HUES48 (cell line): ENCODE data around the gene KCNMA1.

ENCODE experiments used
- H3K27ac ChIP-seq: one replicate; pipeline ENCODE4 v1.7.0; 2013; ENCODE audit warnings: low read depth, low read length, inconsistent platforms
- H3K27me3 ChIP-seq: 2 replicates; pipeline ENCODE4 v1.6.1; 2013; ENCODE audit warnings: mild to moderate bottlenecking, low read length; ENCODE audit not compliant: control insufficient read depth, insufficient read depth
- H3K36me3 ChIP-seq: 2 replicates; pipeline ENCODE4 v1.6.1; 2013; ENCODE audit warnings: low read length; ENCODE audit not compliant: control insufficient read depth, insufficient read depth
- H3K4me1 ChIP-seq: 2 replicates; pipeline ENCODE4 v1.6.1; 2013; ENCODE audit warnings: mild to moderate bottlenecking, low read length; ENCODE audit not compliant: control insufficient read depth, insufficient read depth
- H3K4me3 ChIP-seq: 2 replicates; pipeline ENCODE4 v1.5.1; 2013; ENCODE audit warnings: mild to moderate bottlenecking, low read depth, low read length
- H3K9ac ChIP-seq: 2 replicates; pipeline ENCODE4 v1.6.1; 2013; ENCODE audit warnings: mild to moderate bottlenecking, low read depth, low read length, moderate library complexity
- H3K9me3 ChIP-seq: 2 replicates; pipeline ENCODE4 v1.6.1; 2013; ENCODE audit warnings: low read length; ENCODE audit not compliant: control insufficient read depth, insufficient read depth

The KCNMA1 gene

DNA sequence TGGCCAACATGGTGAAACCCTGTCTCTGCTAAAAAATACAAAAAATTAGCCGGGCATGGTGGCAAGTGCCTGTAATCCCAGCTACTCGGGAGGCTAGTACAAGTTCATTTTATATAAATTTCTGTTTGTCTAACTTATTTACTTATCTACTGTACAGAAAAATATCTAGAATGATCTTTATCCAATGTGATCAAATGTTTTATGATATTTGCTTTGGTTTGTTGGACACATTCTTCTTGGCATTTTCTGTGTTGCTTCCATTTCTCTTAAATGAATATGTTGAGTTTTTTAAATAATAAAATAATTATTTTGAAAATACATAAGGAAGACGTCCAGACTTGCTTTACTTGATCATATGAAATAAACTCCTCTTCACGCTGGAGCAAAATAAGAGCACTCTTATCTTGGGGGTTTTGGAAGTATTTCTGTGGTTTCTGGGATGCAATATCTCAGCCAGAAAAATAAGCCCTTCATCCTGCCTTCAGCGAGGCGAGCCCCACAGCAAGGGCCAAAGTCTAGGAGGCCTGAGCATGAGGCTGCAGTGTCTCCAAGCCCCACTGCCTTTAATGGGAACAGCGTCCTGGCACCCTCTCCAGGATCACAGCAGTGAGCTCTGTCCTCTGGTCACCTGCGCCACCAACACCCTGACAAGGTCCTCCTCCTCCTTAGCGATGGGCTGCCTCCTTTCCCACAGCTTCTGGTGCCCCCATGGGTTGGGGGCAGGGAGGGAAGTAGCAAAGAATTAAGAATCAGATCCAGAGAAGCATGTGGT, 480.2 kb downstream of the KCNMA1 start:
- Histone ChIP-seq H3K4me1 (peaks cover 5% of the 10 kb centered on the region), H3K27me3 (no peaks in the 10 kb centered on the region), H3K27ac (no peak overlapping the region), H3K36me3 (no peaks in the 10 kb centered on the region), H3K9ac (no peak overlapping the region), H3K9me3 (no peaks in the 10 kb centered on the region), H3K4me3 (no peak overlapping the region)

DNA sequence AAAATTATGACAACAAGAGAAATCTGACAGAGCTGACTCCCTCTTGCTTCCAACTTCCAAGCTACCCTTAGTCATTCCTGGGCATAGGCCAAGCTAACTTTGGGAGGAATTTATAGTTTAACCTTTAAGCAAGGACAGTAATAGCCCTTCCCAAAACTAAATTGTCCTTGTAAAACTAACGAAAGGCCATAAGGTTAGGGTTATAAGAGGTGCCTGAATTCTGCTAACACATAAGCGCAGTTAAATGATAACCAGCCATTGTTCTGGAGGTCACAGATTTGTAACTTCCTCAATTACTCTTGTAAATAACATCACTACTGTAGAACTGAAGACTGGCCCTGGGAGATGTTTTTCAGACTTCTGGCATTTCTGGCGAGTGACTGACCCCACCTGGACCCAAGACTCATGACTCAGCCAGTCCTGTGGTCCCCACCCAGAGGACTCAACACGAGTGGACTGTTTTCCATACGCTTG, 481.2 kb downstream of the KCNMA1 start:
- H3K4me1 ChIP-seq, result peaks cover 15% of the 10 kb centered on the region
- H3K4me3 ChIP-seq, result no peak overlapping the region
- no peak overlapping the region for H3K27ac ChIP-seq
- H3K27me3 ChIP-seq, result no peaks in the 10 kb centered on the region
- no peaks in the 10 kb centered on the region for H3K36me3 ChIP-seq
- H3K9ac ChIP-seq, result no peak overlapping the region
- no peaks in the 10 kb centered on the region for H3K9me3 ChIP-seq

DNA sequence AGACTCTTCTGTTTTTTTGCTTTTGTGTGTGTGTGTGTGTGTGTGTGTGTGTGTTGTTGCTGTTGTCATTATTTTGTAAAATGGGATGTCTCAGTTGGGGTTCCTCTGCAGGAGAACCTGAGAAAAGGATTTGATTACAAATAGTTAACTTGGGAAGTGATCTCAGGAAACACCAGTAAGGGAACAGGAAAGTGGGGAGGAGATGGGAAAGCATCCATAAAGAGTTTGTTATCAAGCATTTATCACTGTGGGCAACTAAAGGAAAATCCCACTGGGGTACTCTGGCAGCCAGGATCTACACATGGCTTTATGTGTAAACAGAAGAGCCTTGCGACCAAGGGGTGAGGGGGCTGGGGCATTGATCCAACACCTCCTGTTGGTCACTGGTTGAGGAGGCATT, 485.4 kb downstream of the KCNMA1 start:
- Histone ChIP-seq H3K4me3 (no peak overlapping the region), H3K27me3 (no peaks in the 10 kb centered on the region), H3K9me3 (no peaks in the 10 kb centered on the region), H3K4me1 (peaks cover 39% of the 10 kb centered on the region), H3K36me3 (no peaks in the 10 kb centered on the region), H3K27ac (no peak overlapping the region), H3K9ac (no peak overlapping the region)

DNA sequence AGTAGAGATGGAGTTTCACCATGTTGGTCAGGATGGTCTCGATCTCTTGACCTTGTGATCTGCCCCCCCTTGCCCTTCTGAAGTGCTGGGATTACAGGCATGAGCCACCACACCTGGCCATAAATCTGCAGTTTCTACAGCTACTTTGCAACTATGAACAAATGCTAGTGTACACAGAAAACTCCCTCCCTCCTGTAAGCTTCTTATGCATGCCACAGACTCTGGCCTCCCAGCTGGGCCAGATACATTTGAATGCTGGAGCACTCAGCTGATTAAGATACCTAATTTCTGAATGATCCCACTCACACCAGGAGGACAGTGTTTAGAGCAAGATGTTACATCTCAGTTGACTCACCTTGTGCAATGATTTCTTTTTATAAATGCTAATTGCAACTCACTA, 486.2 kb downstream of the KCNMA1 start:
- Histone ChIP-seq H3K9me3 (no peaks in the 10 kb centered on the region), H3K36me3 (no peaks in the 10 kb centered on the region), H3K4me3 (no peak overlapping the region), H3K27ac (no peak overlapping the region), H3K27me3 (no peaks in the 10 kb centered on the region), H3K4me1 (peaks cover 39% of the 10 kb centered on the region), H3K9ac (no peak overlapping the region)

DNA sequence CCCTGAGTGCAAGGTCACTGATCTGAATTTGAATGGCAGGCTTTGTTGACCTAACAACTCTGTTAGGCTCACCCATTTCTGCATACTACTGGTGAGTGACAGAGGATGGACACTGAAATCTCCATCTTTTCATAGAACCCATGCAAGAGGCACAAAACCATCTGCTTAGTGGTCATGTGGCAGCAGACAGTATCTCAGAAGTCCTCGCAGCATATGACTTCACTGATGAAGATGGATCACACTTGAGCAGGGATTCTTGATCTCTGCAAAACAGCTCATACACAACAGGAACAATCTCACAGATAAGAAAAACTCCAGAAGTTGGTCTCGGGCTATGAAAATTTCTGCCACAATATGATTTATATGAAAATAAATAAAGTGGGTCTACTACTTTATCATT, 487.9 kb downstream of the KCNMA1 start:
- peaks cover 39% of the 10 kb centered on the region for H3K4me1 ChIP-seq
- no peaks in the 10 kb centered on the region for H3K27me3 ChIP-seq
- no peaks in the 10 kb centered on the region for H3K36me3 ChIP-seq
- H3K9me3 ChIP-seq, result no peaks in the 10 kb centered on the region
- H3K9ac ChIP-seq, result no peak overlapping the region
- no peak overlapping the region; the same call in 1 of the 2 replicates for H3K4me3 ChIP-seq
- H3K27ac ChIP-seq, result no peak overlapping the region

DNA sequence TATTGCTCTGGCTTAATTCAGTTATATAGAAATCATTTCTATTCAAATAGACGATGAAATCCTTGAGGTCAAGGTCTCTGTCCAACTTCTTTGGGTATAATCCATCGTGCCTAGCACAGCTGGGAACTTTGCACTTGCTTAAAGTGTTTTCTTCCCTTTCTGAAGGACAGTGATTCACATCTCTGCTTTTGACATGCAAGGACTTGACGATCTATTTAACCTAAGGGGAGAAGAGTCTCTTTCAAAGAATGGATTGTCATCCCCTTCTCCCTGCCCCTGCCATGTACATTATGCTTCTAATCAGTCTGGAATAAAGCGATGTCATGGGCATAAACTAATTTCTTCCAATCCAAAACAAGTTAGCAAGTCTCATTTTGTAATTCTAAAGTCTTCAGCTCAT, 488.6 kb downstream of the KCNMA1 start:
- Histone ChIP-seq H3K27me3 (no peaks in the 10 kb centered on the region), H3K9me3 (no peaks in the 10 kb centered on the region), H3K36me3 (no peaks in the 10 kb centered on the region), H3K4me3 (no peak overlapping the region), H3K4me1 (peaks cover 39% of the 10 kb centered on the region), H3K9ac (no peak overlapping the region), H3K27ac (no peak overlapping the region)

DNA sequence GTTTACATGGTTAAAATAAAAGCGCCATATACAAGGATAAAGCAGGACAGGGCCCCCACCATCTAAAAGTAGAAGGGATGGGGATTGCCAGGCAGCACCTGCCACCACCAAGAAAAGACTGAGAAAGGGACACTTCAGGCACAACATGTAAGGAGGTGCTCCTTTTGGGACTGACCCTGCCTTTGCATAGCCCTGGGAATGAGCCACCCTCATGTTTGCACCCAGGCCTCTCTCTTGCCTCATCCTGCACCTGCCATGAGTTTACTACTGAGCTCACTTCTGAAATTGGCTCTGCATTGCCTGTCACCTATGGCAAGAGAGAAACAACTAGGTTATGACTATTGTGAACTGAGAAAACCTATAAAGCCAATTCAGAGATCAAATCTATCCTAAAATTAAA, 489.7 kb downstream of the KCNMA1 start:
- Histone ChIP-seq H3K4me1 (peaks cover 36% of the 10 kb centered on the region), H3K4me3 (no peak overlapping the region), H3K9ac (no peak overlapping the region), H3K27me3 (no peaks in the 10 kb centered on the region), H3K36me3 (no peaks in the 10 kb centered on the region), H3K9me3 (no peaks in the 10 kb centered on the region), H3K27ac (no peak overlapping the region)

DNA sequence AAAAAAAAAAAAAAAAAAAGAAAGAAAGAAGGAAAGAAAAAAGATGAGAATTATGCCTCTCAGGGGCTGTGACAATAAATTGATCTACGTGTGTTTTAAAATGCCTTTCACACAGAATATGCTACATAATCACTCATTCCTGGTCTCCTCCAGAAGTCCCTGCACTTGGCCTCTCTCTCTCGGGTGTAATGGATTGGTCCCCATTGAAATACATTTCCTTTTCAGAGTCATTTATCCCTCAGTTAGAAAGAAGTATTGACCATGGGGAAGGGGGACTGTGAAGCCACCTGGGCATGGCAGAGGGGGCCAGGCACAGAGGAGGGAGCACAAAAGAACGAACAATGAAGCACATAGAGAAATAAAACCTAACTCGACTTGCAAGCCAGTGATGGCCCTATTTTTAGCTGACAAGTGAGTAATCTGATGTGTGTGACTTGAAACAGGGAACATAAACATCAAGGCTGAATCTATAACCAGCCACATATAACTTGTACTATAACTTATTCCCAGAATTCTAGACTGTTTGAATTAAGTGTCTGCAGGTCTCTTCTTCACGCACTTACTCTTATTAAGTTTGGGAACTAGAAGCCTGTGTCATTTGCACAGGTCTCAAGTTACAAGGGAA, 490.8 kb downstream of the KCNMA1 start:
- no peaks in the 10 kb centered on the region for H3K36me3 ChIP-seq
- H3K4me1 ChIP-seq, result peaks cover 28% of the 10 kb centered on the region
- no peaks in the 10 kb centered on the region for H3K27me3 ChIP-seq
- H3K4me3 ChIP-seq, result no peak overlapping the region
- H3K27ac ChIP-seq, result no peak overlapping the region
- no peaks in the 10 kb centered on the region for H3K9me3 ChIP-seq
- H3K9ac ChIP-seq, result no peak overlapping the region

DNA sequence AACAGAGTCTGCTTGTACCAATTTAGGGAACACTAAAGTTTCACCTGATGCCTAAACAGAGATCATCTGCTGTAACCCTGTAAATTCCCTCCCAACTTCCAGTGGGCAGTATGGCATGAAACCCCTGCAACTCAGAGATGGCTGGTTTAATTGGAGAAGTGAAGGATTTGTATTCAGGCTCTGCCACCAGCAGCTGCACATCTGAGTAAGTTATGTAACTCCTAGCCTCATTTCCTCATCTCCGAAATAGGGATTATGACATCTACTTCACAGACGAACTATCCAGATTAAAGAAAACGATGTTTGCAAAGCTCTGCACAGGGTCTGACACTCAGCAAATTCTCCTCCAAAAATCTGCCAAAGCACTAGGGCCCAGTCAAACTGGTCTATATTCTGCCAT, 493.0 kb downstream of the KCNMA1 start:
- Histone ChIP-seq H3K4me1 (peaks cover 17% of the 10 kb centered on the region), H3K9me3 (no peaks in the 10 kb centered on the region), H3K4me3 (no peak overlapping the region), H3K9ac (no peak overlapping the region), H3K36me3 (no peaks in the 10 kb centered on the region), H3K27me3 (no peaks in the 10 kb centered on the region), H3K27ac (no peak overlapping the region)

DNA sequence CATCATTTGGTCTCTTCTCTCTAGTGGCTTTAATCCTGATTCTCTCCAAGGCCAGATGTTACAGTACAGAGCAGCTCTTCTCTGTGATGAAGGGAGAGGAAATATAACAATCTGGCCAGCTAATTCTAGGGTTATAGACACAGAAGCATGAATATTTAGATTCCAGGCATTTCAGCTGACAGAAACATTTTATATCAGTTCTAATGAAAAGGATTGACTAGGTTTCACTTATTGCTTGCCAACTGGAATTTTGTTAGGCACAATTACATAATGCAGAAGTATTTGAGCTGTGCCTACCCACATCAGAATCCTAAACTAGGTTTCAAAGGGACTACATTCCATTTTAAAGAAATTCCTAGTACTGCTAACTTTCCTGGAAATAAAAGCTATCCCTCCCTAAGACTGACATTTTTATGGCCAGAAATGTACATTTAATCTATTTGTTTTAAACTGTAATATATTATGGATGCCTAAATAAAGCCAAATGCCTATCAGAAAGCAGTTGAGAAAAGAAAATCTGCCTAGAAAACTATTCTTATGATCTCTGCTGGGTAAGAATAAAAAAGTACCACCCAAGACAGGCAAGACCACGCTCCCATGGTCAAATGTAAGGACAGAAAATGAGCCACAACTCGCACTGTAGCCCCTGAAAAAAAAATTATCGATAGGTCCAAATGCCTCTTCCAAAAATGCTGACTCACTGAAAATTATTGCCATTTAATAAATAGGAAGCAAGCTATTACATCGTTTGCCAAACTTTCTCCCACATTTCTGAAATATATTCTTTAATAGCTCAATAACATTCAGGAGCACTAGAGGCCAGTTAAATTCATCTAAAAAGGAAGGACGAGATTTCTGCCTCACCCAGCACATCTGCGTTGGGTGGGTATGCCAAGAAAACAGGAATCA, 498.1 kb downstream of the KCNMA1 start:
- Histone ChIP-seq H3K36me3 (no peaks in the 10 kb centered on the region), H3K27ac (no peak overlapping the region), H3K4me3 (no peak overlapping the region), H3K4me1 (peaks cover 9% of the 10 kb centered on the region; the same call in 1 of the 2 replicates), H3K9me3 (no peaks in the 10 kb centered on the region), H3K27me3 (no peaks in the 10 kb centered on the region), H3K9ac (no peak overlapping the region)
